K562 (cell line): ENCODE measurements around the gene BTBD2. TPM values are rescaled to one million over a fixed set of nuclear protein-coding genes. Genes with fewer than 3 reads are reported as not detected.
A peak's percentile ranks its signal among the peaks of the same experiment; 100 is the strongest.

ENCODE experiments used
- ATAC-seq: fragments of 200-7000 bp; cut with Tn5 transposase; 3 replicates; pipeline ENCODE4 v1.9.1; 2020; ENCODE audit warnings: moderate library complexity
- BruUV-seq: library from RNA; stranded (reverse); fragments of 400-500 nt; replicated peaks from 2 replicates; lab custom pipeline; 2021; lab: Mats Ljungman, UMichigan
- CTCF ChIA-PET: fragments of 300-600 bp; formaldehyde crosslinking; extraction: SDS; loops from one replicate; lab custom pipeline; 2021; ENCODE audit warnings: low intra/inter-chr PET ratio; lab: Yijun Ruan, JAX
- POLR2A ChIA-PET: fragments of 300-600, 350-650 bp; sonication (Branson Sonifier 250); formaldehyde crosslinking; extraction: SDS; loops from one replicate; lab custom pipeline; 2021; ENCODE audit warnings: antibody characterized with exemption, inconsistent platforms; lab: Yijun Ruan, JAX
- DNase-seq, 4 experiments: peaks; one replicate each; pipeline versions ENCODE4 v3.0.0 to v3.0.0-alpha.2; 2011 to 2018; ENCODE audit warnings: low spot score in 3 of 4, mixed read lengths in 3 of 4; ENCODE audit errors: extremely low read depth in 1 of 4
- FAIRE-seq: peaks from 2 replicates; lab custom pipeline; 2011; peaks lifted over from hg19 to GRCh38; lab: Jason Lieb, UNC
- H2AFZ ChIP-seq: 2 replicates; pipeline ENCODE4 v1.6.0; 2011; ENCODE audit warnings: low read depth, low read length, control low read depth, inconsistent platforms
- H3K27ac ChIP-seq: fragments of 200-600 bp; 3 replicates; pipeline ENCODE4 v1.8.0; 2011; ENCODE audit warnings: low read depth, mild to moderate bottlenecking, control low read depth, inconsistent platforms, low read length, moderate library complexity, mixed read lengths; ENCODE audit errors: extremely low read depth
- H3K27me3 ChIP-seq, 2 experiments: fragments of 300-600 bp in 1 of 2; 2 replicates in 1 of 2; 3 replicates in 1 of 2; pipeline versions ENCODE4 v1.6.0 to v1.8.0; 2011; ENCODE audit warnings: inconsistent platforms in 2 of 2, low read length in 2 of 2, mild to moderate bottlenecking in 1 of 2, mixed read lengths in 1 of 2, moderate library complexity in 1 of 2; ENCODE audit not compliant: control insufficient read depth in 2 of 2, insufficient read depth in 2 of 2
- H3K36me3 ChIP-seq: fragments of 300-600 bp; 3 replicates; pipeline ENCODE4 v1.8.0; 2011; ENCODE audit warnings: mild to moderate bottlenecking, low read length, inconsistent platforms; ENCODE audit not compliant: control insufficient read depth, insufficient read depth
- H3K4me1 ChIP-seq, 2 experiments: fragments of 200-600 bp in 1 of 2; replicated peaks in 1 of 2; 2 replicates in 1 of 2; 3 replicates in 1 of 2; pipeline versions ENCODE4 v1.5.1 to v1.8.0; 2011; ENCODE audit warnings: inconsistent platforms in 2 of 2, low read length in 2 of 2, mild to moderate bottlenecking in 1 of 2, mixed read lengths in 1 of 2, moderate library complexity in 1 of 2; ENCODE audit not compliant: control insufficient read depth in 2 of 2, insufficient read depth in 2 of 2
- H3K4me2 ChIP-seq: 2 replicates; pipeline ENCODE4 v1.6.1; 2011; ENCODE audit warnings: low read length, control low read depth, inconsistent platforms, mixed read lengths; ENCODE audit not compliant: insufficient read depth
- H3K4me3 ChIP-seq: fragments of 200-600 bp; sonication (generic), shearing (Covaris generic); 2 replicates; pipeline ENCODE4 v1.5.1; 2016; ENCODE audit warnings: control low read depth, inconsistent platforms
- H3K79me2 ChIP-seq: fragments of 200-600 bp; 3 replicates; pipeline ENCODE4 v1.8.0; 2011; ENCODE audit warnings: low read length, inconsistent platforms; ENCODE audit not compliant: control insufficient read depth, insufficient read depth
- H3K9ac ChIP-seq, 2 experiments: 2 replicates each; pipeline versions ENCODE4 v1.6.0 to v1.6.1; 2011; ENCODE audit warnings: low read depth in 2 of 2, low read length in 2 of 2, control low read depth in 1 of 2, inconsistent platforms in 1 of 2, mild to moderate bottlenecking in 1 of 2, mixed read lengths in 1 of 2; ENCODE audit not compliant: insufficient read depth in 1 of 2
- H3K9me1 ChIP-seq: one replicate; pipeline ENCODE4 v1.6.0; 2011; ENCODE audit warnings: inconsistent platforms, mild to moderate bottlenecking, low read length, moderate library complexity; ENCODE audit not compliant: control insufficient read depth, insufficient read depth
- H3K9me3 ChIP-seq: replicated peaks from 2 replicates; pipeline ENCODE4 v1.5.1; 2011; ENCODE audit warnings: low read depth, low read length, inconsistent platforms; ENCODE audit not compliant: control insufficient read depth, insufficient read depth
- H4K20me1 ChIP-seq: replicated peaks from 2 replicates; pipeline ENCODE4 v1.6.1; 2011; ENCODE audit warnings: low read length, inconsistent platforms, mixed read lengths; ENCODE audit not compliant: control insufficient read depth, insufficient read depth
- BRF2 ChIP-seq: IDR thresholded peaks from 3 replicates; pipeline ENCODE4 v1.6.1; 2011; ENCODE audit warnings: borderline replicate concordance, mild to moderate bottlenecking; ENCODE audit not compliant: insufficient read length, insufficient read depth
- DNMT1 ChIP-seq: fragments of 450-650 bp; IDR thresholded peaks from 2 replicates; pipeline ENCODE4 v1.6.1; 2016; ENCODE audit warnings: antibody characterized with exemption, mild to moderate bottlenecking
- FOXA3 ChIP-seq, 2 experiments: fragments of 450-650 bp in 1 of 2; sonication (generic) in 1 of 2; formaldehyde crosslinking; IDR thresholded peaks in 1 of 2; conservative IDR thresholded peaks in 1 of 2; 2 replicates each; pipeline versions ENCODE4 v1.4.0 to v1.8.0; 2020 to 2022; ENCODE audit warnings: mild to moderate bottlenecking in 2 of 2, missing genetic modification reagents in 1 of 2
- GATAD2A ChIP-seq: fragments of 450-650 bp; IDR thresholded peaks from 2 replicates; pipeline ENCODE4 v1.6.1; 2017
- MBD1 ChIP-seq: fragments of 250-450 bp; sonication (Bioruptor Pico); IDR thresholded peaks from 2 replicates; pipeline ENCODE4 v1.8.0; 2022; ENCODE audit warnings: inconsistent platforms
- NR1H2 ChIP-seq: sonication (generic); formaldehyde crosslinking; IDR thresholded peaks from 2 replicates; pipeline ENCODE4 v1.4.0; 2020; ENCODE audit warnings: mild to moderate bottlenecking, missing genetic modification reagents
- NR2F6 ChIP-seq: fragments of 450-650 bp; formaldehyde crosslinking; IDR thresholded peaks from 2 replicates; pipeline ENCODE4 v1.4.0; 2020; ENCODE audit warnings: mild to moderate bottlenecking
- RBM25 ChIP-seq: fragments of 200-400 bp; formaldehyde crosslinking; IDR thresholded peaks from 2 replicates; pipeline ENCODE4 v1.6.1; 2018; ENCODE audit warnings: low read length, low read depth, moderate library complexity; ENCODE audit not compliant: severe bottlenecking
- RNF2 ChIP-seq: sonication (generic); IDR thresholded peaks from 2 replicates; pipeline ENCODE4 v1.6.1; 2016
- SRSF7 ChIP-seq: fragments of 200-400 bp; formaldehyde crosslinking; optimal IDR thresholded peaks from 2 replicates; pipeline ENCODE3; 2017; ENCODE audit warnings: mild to moderate bottlenecking, low read depth, low read length
- ZNF12 ChIP-seq: sonication (generic); formaldehyde crosslinking; IDR thresholded peaks from 2 replicates; pipeline ENCODE4 v1.4.0; 2020; ENCODE audit warnings: mild to moderate bottlenecking, missing genetic modification reagents
- ZNF212 ChIP-seq: fragments of 450-650 bp; formaldehyde crosslinking; IDR thresholded peaks from 2 replicates; pipeline ENCODE4 v1.4.0; 2020; ENCODE audit warnings: mild to moderate bottlenecking
- ZNF76 ChIP-seq: fragments of 250-450 bp; sonication (Bioruptor Pico); IDR thresholded peaks from 2 replicates; pipeline ENCODE4 v1.4.0; 2020; ENCODE audit warnings: mild to moderate bottlenecking, moderate library complexity, borderline replicate concordance
- WGBS: fragments of 100-300 bp; shearing (Covaris generic); methylation state at CpG from one replicate; pipeline ENCODE4 v1.1.6; 2016; ENCODE audit warnings: low coverage, mixed read lengths; ENCODE audit not compliant: insufficient coverage; ENCODE audit errors: missing lambda C conversion rate; 5-methylcytosine and 5-hydroxymethylcytosine counted together
- in situ Hi-C: fragments of 300-500 bp; cut with MboI; formaldehyde crosslinking; loops from 4 replicates; pipeline ENCODE4 v1.15.0; 2018; ENCODE audit warnings: inconsistent platforms, mixed read lengths
- intact Hi-C: fragments of 100-400 bp; cut with micrococcal nuclease; formaldehyde crosslinking; loops from 2 replicates; pipeline ENCODE4 v1.14.2; 2022
- polyA plus RNA-seq, 8 experiments: library from polyadenylated mRNA; depleted of rRNA in 4 of 8; stranded (reverse) in 5 of 8; unstranded in 3 of 8; fragments of >200 nt; fragmentation: Nextera tagmentation in 2 of 8; fragmentation: Illumina TruSeq in 1 of 8; extraction: Ambion mirVana in 2 of 8; extraction: Trizol in 1 of 8; gene quantifications; 2 replicates each; pipeline versions ENCODE4 v1.2.1 to v1.2.3, GENCODE V29; 2011 to 2014; ENCODE audit warnings: inconsistent platforms in 1 of 8, missing spikeins in 1 of 8
- total RNA-seq, 7 experiments: library from RNA; depleted of rRNA in 6 of 7; stranded (reverse); fragments of >200 nt in 6 of 7; fragmentation: Illumina TruSeq in 2 of 7; extraction: Trizol in 2 of 7; gene quantifications; 2 replicates each; pipeline versions ENCODE4 v1.2.1 to v1.2.3, GENCODE V29; 2011 to 2021; ENCODE audit warnings: low replicate concordance in 1 of 7
- TF ChIP-seq, protein P1 (sequence below): fragments of 250-450 bp; sonication (Bioruptor Pico); IDR thresholded peaks from 2 replicates; pipeline ENCODE4 v1.4.0; 2020
- TF ChIP-seq, protein P2 (sequence below): sonication (generic); formaldehyde crosslinking; IDR thresholded peaks from 2 replicates; pipeline ENCODE4 v1.8.1; 2023; ENCODE audit warnings: mild to moderate bottlenecking, missing genetic modification reagents

Gene BTBD2
- total and polyA plus RNA-seq, 9 of the 15 experiments (the other 6 are each of a cell fraction or from before 2014, with no cell fraction given) = 0.10 to 15.6 (median 6.9) TPM

DNA sequence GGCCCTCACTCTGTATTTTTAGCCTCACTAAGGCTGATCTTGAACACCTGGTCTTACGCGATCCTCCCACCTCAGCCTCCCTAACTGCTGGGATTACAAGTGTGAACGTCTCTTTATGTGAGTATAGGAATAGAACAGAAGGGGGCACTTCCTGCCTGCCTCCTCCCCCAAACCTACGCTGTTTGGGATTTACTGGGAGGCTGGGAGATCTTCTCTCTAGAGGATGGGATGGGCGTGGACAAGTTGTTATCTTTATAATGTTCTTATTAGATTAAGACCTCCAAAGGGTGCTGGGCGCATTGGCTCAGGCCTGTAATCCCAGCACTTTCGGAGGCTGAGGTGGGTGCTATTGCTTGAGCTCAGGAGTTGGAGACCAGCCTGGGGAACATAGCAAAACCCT lies 77.4 kb downstream of the BTBD2 start (continued):
- TF ChIP-seq, protein P1, sequence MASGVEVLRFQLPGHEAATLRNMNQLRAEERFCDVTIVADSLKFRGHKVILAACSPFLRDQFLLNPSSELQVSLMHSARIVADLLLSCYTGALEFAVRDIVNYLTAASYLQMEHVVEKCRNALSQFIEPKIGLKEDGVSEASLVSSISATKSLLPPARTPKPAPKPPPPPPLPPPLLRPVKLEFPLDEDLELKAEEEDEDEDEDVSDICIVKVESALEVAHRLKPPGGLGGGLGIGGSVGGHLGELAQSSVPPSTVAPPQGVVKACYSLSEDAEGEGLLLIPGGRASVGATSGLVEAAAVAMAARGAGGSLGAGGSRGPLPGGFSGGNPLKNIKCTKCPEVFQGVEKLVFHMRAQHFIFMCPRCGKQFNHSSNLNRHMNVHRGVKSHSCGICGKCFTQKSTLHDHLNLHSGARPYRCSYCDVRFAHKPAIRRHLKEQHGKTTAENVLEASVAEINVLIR = no peak
- TF ChIP-seq SRSF7 (no peak), BRF2 (no peak), GATAD2A (no peak)

GRCh38 chr19:1936916-1937610 lies 78.5 kb downstream of the BTBD2 start:
- Histone ChIP-seq H3K9me1 (no peaks in the 10 kb centered on the region), H3K36me3 (no peaks in the 10 kb centered on the region), H3K79me2 (peaks cover 19% of the 10 kb centered on the region), H4K20me1 (peaks cover under 1% of the 10 kb centered on the region; the same call in 1 of the 2 replicates), H3K4me2 (no peak overlapping the region), H3K9me3 (no peaks in the 10 kb centered on the region; the same call in 1 of the 2 replicates), H3K9ac (peak overlapping the region in 1 of 2 experiments; percentile 45; a peak in 1 of 4 replicates), H2AFZ (no peak overlapping the region), H3K27me3 (no peaks in the 10 kb centered on the region), H3K27ac (no peak overlapping the region), H3K4me3 (no peak overlapping the region), H3K4me1 (peaks cover 19 to 55% of the 10 kb centered on the region in 2 experiments)
- ChIA-PET POLR2A (interaction anchor here (0.6 to 1.3 kb wide), 6 partner anchors 19 to 143 kb away, joined by 3 to 5 read pairs (median 4); no protein-coding TSS in a partner anchor), CTCF (no interaction called here)
- in situ Hi-C loops = no loop called here
- no peak for ATAC-seq
- BruUV-seq = no TSS peak
- intact Hi-C loops = no loop called here
- 75% methylated on average over 21 of the region's 24 CpGs for whole genome bisulfite sequencing
- DNase-seq = peak in 1 of 4 experiments; percentile 37
- FAIRE-seq = no peak
- no peak for TF ChIP-seq RNF2
- peak; percentile 92 for TF ChIP-seq ZNF12 (CRISPR knock-in tag)
- peak; percentile 31 for TF ChIP-seq RBM25
- TF ChIP-seq FOXA3 (CRISPR knock-in tag; conservative IDR thresholded peaks at IDR 0.05 in 1 of 2, IDR thresholded peaks at IDR 0.05 in 1 of 2) = no peak
- no peak for TF ChIP-seq ZNF76
- TF ChIP-seq DNMT1 = no peak
- TF ChIP-seq ZNF212 (CRISPR knock-in tag) = no peak
- TF ChIP-seq MBD1 (CRISPR knock-in tag) = no peak
- TF ChIP-seq NR1H2 = no peak
- TF ChIP-seq NR2F6 (CRISPR knock-in tag) = no peak
- TF ChIP-seq, protein P2, sequence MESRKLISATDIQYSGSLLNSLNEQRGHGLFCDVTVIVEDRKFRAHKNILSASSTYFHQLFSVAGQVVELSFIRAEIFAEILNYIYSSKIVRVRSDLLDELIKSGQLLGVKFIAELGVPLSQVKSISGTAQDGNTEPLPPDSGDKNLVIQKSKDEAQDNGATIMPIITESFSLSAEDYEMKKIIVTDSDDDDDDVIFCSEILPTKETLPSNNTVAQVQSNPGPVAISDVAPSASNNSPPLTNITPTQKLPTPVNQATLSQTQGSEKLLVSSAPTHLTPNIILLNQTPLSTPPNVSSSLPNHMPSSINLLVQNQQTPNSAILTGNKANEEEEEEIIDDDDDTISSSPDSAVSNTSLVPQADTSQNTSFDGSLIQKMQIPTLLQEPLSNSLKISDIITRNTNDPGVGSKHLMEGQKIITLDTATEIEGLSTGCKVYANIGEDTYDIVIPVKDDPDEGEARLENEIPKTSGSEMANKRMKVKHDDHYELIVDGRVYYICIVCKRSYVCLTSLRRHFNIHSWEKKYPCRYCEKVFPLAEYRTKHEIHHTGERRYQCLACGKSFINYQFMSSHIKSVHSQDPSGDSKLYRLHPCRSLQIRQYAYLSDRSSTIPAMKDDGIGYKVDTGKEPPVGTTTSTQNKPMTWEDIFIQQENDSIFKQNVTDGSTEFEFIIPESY (CRISPR knock-in tag) = peak; percentile 91
